Parietal lobe (tissue), 2 donors: Measurements from ENCODE around the gene ZNF641. TPM values are rescaled to one million over a fixed set of nuclear protein-coding genes. Genes with fewer than 3 reads are reported as not detected.

Source experiments
- small RNA-seq: library from RNA; depleted of rRNA; stranded (forward); fragments of <200 nt; gene quantifications from one replicate; pipeline ENCODE3, GENCODE V24; 2014; ENCODE audit warnings: low replicate concordance
- total RNA-seq: library from RNA; depleted of rRNA; stranded (reverse); fragments of >200 nt; gene quantifications from one replicate; pipeline ENCODE4 v1.2.3, GENCODE V29; 2014

The ZNF641 gene
- 49.5 TPM for total RNA-seq

GRCh38 chr12:48350249-48351021, at the start of gene ZNF641:
Gene ZNF641 (minus strand): TSS chr12:48350919. CDS start chr12:48348090, 2,829 bp downstream.

Small RNA genes within 50 kb of the gene (small RNA-seq; reads per million reads assigned to genes)
- gene AC024257.2 = not detected

Other genes starting within 250 kb of the ZNF641 start
- gene SENP1, start 244.8 kb downstream of the ZNF641 start, total RNA-seq = 39.1 TPM
- 105 TPM for gene PFKM, start 231.6 kb downstream of the ZNF641 start, total RNA-seq
- gene ASB8, start 193.4 kb downstream of the ZNF641 start, total RNA-seq = 35.7 TPM
- gene CCDC184, start 167.3 kb downstream of the ZNF641 start, total RNA-seq = 15.7 TPM
- not detected for gene OR10AD1, start 147.6 kb downstream of the ZNF641 start, total RNA-seq
- gene ANP32D, start 121.6 kb upstream of the ZNF641 start, total RNA-seq = not detected
- not detected for gene C12orf54, start 131.6 kb upstream of the ZNF641 start, total RNA-seq
- gene OR8S1, start 174.7 kb upstream of the ZNF641 start, total RNA-seq = not detected
- not detected for gene LALBA, start 219.1 kb upstream of the ZNF641 start, total RNA-seq